ENCODE data around the gene P4HB. TPM values are rescaled to one million over a fixed set of nuclear protein-coding genes. Genes with fewer than 3 reads are reported as not detected.

P4HB gene
- total RNA-seq, 3 donors from 2014 or later, result 374 to 475 (median 466) TPM

DNA sequence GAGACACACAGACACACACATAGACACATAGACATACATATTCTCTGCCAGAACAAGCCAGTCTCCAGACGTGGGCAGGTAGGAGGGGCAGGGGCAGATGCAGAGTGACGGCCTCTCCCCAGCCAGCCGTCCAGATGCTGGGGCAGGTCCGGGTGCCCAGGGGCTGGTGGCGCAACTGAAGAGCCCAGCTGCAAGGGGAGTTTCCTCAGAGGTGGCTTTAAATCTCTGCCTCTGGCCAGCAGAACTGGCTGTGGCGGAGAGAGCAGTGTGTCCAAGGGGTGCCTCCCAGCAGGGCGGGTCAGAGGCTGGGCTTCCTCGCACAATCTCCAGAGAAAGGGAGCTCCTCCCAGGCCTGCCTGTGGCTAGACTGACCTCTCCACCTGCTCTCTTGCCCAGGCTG lies 65.8 kb downstream of the P4HB start:
- H3K4me3 ChIP-seq, result no peak overlapping the region
- no peak overlapping the region for H3K27ac ChIP-seq
- no peak for DNase-seq (ENCODE audit: low spot score in 2 of 2)
- H3K4me1 ChIP-seq, result no peaks in the 10 kb centered on the region
- intact Hi-C loops (cut with DNase I; ENCODE audit: low total_unique reads), result no loop called here
- TF ChIP-seq, protein P1, sequence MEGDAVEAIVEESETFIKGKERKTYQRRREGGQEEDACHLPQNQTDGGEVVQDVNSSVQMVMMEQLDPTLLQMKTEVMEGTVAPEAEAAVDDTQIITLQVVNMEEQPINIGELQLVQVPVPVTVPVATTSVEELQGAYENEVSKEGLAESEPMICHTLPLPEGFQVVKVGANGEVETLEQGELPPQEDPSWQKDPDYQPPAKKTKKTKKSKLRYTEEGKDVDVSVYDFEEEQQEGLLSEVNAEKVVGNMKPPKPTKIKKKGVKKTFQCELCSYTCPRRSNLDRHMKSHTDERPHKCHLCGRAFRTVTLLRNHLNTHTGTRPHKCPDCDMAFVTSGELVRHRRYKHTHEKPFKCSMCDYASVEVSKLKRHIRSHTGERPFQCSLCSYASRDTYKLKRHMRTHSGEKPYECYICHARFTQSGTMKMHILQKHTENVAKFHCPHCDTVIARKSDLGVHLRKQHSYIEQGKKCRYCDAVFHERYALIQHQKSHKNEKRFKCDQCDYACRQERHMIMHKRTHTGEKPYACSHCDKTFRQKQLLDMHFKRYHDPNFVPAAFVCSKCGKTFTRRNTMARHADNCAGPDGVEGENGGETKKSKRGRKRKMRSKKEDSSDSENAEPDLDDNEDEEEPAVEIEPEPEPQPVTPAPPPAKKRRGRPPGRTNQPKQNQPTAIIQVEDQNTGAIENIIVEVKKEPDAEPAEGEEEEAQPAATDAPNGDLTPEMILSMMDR (IDR thresholded peaks at IDR 0.05), result no peak
- TF ChIP-seq POLR2AphosphoS5 (IDR thresholded peaks at IDR 0.05) (no peak), POLR2A (IDR thresholded peaks at IDR 0.05) (no peak)
- no peaks in the 10 kb centered on the region for H3K27me3 ChIP-seq
- H3K36me3 ChIP-seq, result no peaks in the 10 kb centered on the region
- no peaks in the 10 kb centered on the region for H3K9me3 ChIP-seq

DNA sequence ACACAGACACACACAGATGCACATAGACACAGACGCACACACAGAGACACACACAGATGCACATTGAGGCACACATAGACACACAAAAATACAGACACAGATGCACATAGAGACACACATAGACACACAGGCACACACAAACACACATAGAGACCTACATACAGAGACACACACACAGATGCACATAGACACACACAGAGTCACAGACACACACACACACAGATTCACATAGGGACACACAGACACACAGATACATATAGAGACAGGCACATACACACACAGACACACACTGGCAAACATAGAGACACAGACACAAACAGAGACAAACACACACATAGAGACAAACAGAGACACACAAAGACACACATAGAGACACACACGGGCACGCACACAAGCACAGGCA lies 66.3 kb downstream of the P4HB start:
- H3K27ac ChIP-seq, result no peak overlapping the region
- TF ChIP-seq POLR2A (IDR thresholded peaks at IDR 0.05) (no peak), POLR2AphosphoS5 (IDR thresholded peaks at IDR 0.05) (no peak)
- no peaks in the 10 kb centered on the region for H3K36me3 ChIP-seq
- DNase-seq (ENCODE audit: low spot score in 2 of 2), result no peak
- no peaks in the 10 kb centered on the region for H3K9me3 ChIP-seq
- H3K4me1 ChIP-seq, result no peaks in the 10 kb centered on the region
- intact Hi-C loops (cut with DNase I; ENCODE audit: low total_unique reads), result no loop called here
- no peaks in the 10 kb centered on the region for H3K27me3 ChIP-seq
- H3K4me3 ChIP-seq, result no peak overlapping the region

Other genes starting within 250 kb of the P4HB start
- gene NPLOC4, start 223.4 kb downstream of the P4HB start, total RNA-seq, result 10 to 100 TPM; 56.0 to 69.0 (median 57.8) TPM
- gene TSPAN10, start 223.3 kb downstream of the P4HB start, total RNA-seq, result 1 to 10 TPM in 2 of 3 donors, under 1 TPM in 1; 0.80 to 3.5 (median 2.6) TPM
- gene PDE6G, start 204.0 kb downstream of the P4HB start, total RNA-seq, result 1 to 10 TPM in 1 of 3 donors, not detected in 2; 1.9 TPM
- 10 to 100 TPM; 34.4 to 43.6 (median 42.6) TPM for gene OXLD1, start 193.9 kb downstream of the P4HB start, total RNA-seq
- 10 to 100 TPM in 2 of 3 donors, 1 to 10 TPM in 1; 8.6 to 14.4 (median 11.6) TPM for gene CCDC137, start 193.8 kb downstream of the P4HB start, total RNA-seq
- gene ARL16, start 176.7 kb downstream of the P4HB start, total RNA-seq, result 10 to 100 TPM; 34.9 to 44.2 (median 37.5) TPM
- 10 to 100 TPM; 61.0 to 75.0 (median 64.6) TPM for gene HGS, start 176.5 kb downstream of the P4HB start, total RNA-seq
- gene MRPL12, start 157.2 kb downstream of the P4HB start, total RNA-seq, result 10 to 100 TPM; 18.4 to 32.3 (median 32.1) TPM
- 10 to 100 TPM in 2 of 3 donors, 1 to 10 TPM in 1; 9.8 to 28.0 (median 24.4) TPM for gene SLC25A10, start 148.3 kb downstream of the P4HB start, total RNA-seq
- not detected for gene GCGR, start 56.4 kb downstream of the P4HB start, total RNA-seq
- gene MCRIP1, start 27.2 kb downstream of the P4HB start, total RNA-seq, result 10 to 100 TPM; 51.2 to 81.0 (median 67.5) TPM
- gene PPP1R27, start 25.5 kb downstream of the P4HB start, total RNA-seq, result not detected
- gene ARHGDIA, start 10.8 kb upstream of the P4HB start, total RNA-seq, result 100 to 1,000 TPM in 2 of 3 donors, 10 to 100 TPM in 1; 67.0 to 135 (median 124) TPM
- gene ALYREF, start 31.1 kb upstream of the P4HB start, total RNA-seq, result 10 to 100 TPM; 37.4 to 69.5 (median 50.9) TPM
- gene ANAPC11, start 31.2 kb upstream of the P4HB start, total RNA-seq, result 100 to 1,000 TPM in 2 of 3 donors, 10 to 100 TPM in 1; 99.7 to 127 (median 117) TPM
- gene NPB, start 41.7 kb upstream of the P4HB start, total RNA-seq, result 1 to 10 TPM in 1 of 3 donors, not detected in 2; 2.0 TPM
- 10 to 100 TPM; 22.9 to 69.4 (median 35.9) TPM for gene PCYT2, start 50.9 kb upstream of the P4HB start, total RNA-seq
- 10 to 100 TPM; 20.6 to 27.2 (median 25.8) TPM for gene SIRT7, start 57.6 kb upstream of the P4HB start, total RNA-seq
- 10 to 100 TPM; 12.3 to 15.2 (median 14.1) TPM for gene MAFG, start 67.2 kb upstream of the P4HB start, total RNA-seq
- 10 to 100 TPM in 2 of 3 donors, 1 to 10 TPM in 1; 3.0 to 30.2 (median 15.5) TPM for gene PYCR1, start 76.8 kb upstream of the P4HB start, total RNA-seq
- gene MYADML2, start 86.7 kb upstream of the P4HB start, total RNA-seq, result not detected
- under 1 TPM in 1 of 3 donors, not detected in 2; 0.29 TPM for gene NOTUM, start 100.7 kb upstream of the P4HB start, total RNA-seq
- 10 to 100 TPM; 15.4 to 31.8 (median 17.9) TPM for gene ASPSCR1, start 117.1 kb upstream of the P4HB start, total RNA-seq
- gene CENPX, start 162.3 kb upstream of the P4HB start, total RNA-seq, result 10 to 100 TPM; 79.5 to 94.7 (median 92.5) TPM
- 10 to 100 TPM in 2 of 3 donors, 1 to 10 TPM in 1; 8.0 to 18.7 (median 14.7) TPM for gene LRRC45, start 162.8 kb upstream of the P4HB start, total RNA-seq
- 10 to 100 TPM in 2 of 3 donors, 1 to 10 TPM in 1; 7.6 to 23.0 (median 16.1) TPM for gene RAC3, start 171.1 kb upstream of the P4HB start, total RNA-seq
- gene DCXR, start 177.2 kb upstream of the P4HB start, total RNA-seq, result 100 to 1,000 TPM; 202 to 484 (median 228) TPM
- 10 to 100 TPM; 30.5 to 49.4 (median 31.8) TPM for gene RFNG, start 191.3 kb upstream of the P4HB start, total RNA-seq
- gene GPS1, start 191.4 kb upstream of the P4HB start, total RNA-seq, result 10 to 100 TPM; 68.8 to 95.4 (median 94.4) TPM
- gene DUS1L, start 205.3 kb upstream of the P4HB start, total RNA-seq, result 10 to 100 TPM; 55.0 to 96.4 (median 82.0) TPM
- 100 to 1,000 TPM in 1 of 3 donors, 10 to 100 TPM in 2; 95.4 to 590 (median 98.6) TPM for gene FASN, start 237.7 kb upstream of the P4HB start, total RNA-seq

All from breast epithelium (tissue), 4 donors.